Measurements from ENCODE around the gene SLC39A13.

GRCh38 chr11:47436726-47437125, 28.3 kb downstream of the SLC39A13 start:
- TF ChIP-seq EZH2phosphoT487 (IDR thresholded peaks at IDR 0.05; ENCODE audit: insufficient read depth, low read depth) (no peak), EZH2 (IDR thresholded peaks at IDR 0.05; ENCODE audit: insufficient read depth, poor library complexity, severe bottlenecking) (no peak)

All from GM23248 (cell line).